GM23338 (cell line): ENCODE data around the gene CLHC1. TPM values are rescaled to one million over a fixed set of nuclear protein-coding genes. Genes with fewer than 3 reads are reported as not detected.

ENCODE experiments used
- ATAC-seq: fragments of 200-7000 bp; cut with Tn5 transposase; 3 replicates; pipeline ENCODE4 v1.9.1; 2020
- DNase-seq: peaks from one replicate; pipeline ENCODE4 v3.0.0-alpha.2; 2015; ENCODE audit warnings: low spot score
- H2AFZ ChIP-seq: fragments of 200-600 bp; sonication (generic); 2 replicates; pipeline ENCODE4 v1.8.0; 2016; ENCODE audit warnings: antibody characterized with exemption, mild to moderate bottlenecking, moderate library complexity
- H3F3A ChIP-seq: fragments of 200-600 bp; sonication (generic); replicated peaks from 2 replicates; pipeline ENCODE4 v1.8.0; 2017; ENCODE audit warnings: antibody characterized with exemption, mixed run types, low read depth
- H3K27ac ChIP-seq: fragments of 200-600 bp; sonication (generic); 2 replicates; pipeline ENCODE4 v1.6.1; 2016; ENCODE audit warnings: low read depth
- H3K27me3 ChIP-seq: fragments of 200-600 bp; sonication (generic); 2 replicates; pipeline ENCODE4 v1.8.0; 2016; ENCODE audit warnings: mild to moderate bottlenecking, mixed run types, moderate library complexity; ENCODE audit not compliant: insufficient read depth
- H3K36me3 ChIP-seq: fragments of 200-600 bp; sonication (generic); 2 replicates; pipeline ENCODE4 v1.8.0; 2016; ENCODE audit warnings: mild to moderate bottlenecking; ENCODE audit not compliant: insufficient read depth
- H3K4me1 ChIP-seq: fragments of 200-600 bp; sonication (generic); 2 replicates; pipeline ENCODE4 v1.8.0; 2016; ENCODE audit warnings: mild to moderate bottlenecking, moderate library complexity; ENCODE audit not compliant: insufficient read depth
- H3K4me2 ChIP-seq: fragments of 200-600 bp; sonication (generic); 2 replicates; pipeline ENCODE4 v1.7.1; 2017; ENCODE audit warnings: mixed run types
- H3K4me3 ChIP-seq: fragments of 200-600 bp; sonication (generic); 2 replicates; pipeline ENCODE4 v1.6.1; 2016; ENCODE audit warnings: mixed run types
- H3K79me2 ChIP-seq: fragments of 200-600 bp; sonication (generic); replicated peaks from 2 replicates; pipeline ENCODE4 v1.8.0; 2017; ENCODE audit warnings: mild to moderate bottlenecking; ENCODE audit not compliant: insufficient read depth
- H3K9me2 ChIP-seq: fragments of 200-600 bp; sonication (generic); 2 replicates; pipeline ENCODE4 v1.8.0; 2017; ENCODE audit not compliant: insufficient read depth
- H4K20me1 ChIP-seq: fragments of 200-600 bp; sonication (generic); replicated peaks from 2 replicates; pipeline ENCODE4 v1.8.0; 2017; ENCODE audit warnings: mild to moderate bottlenecking; ENCODE audit not compliant: insufficient read depth
- H3K27ac Mint-ChIP-seq: 2 replicates; pipeline ENCODE4 v1.8.0; 2020; ENCODE audit warnings: inconsistent platforms, mild to moderate bottlenecking, moderate library complexity, mixed read lengths
- H3K27me3 Mint-ChIP-seq: 3 replicates; pipeline ENCODE4 v1.8.0; 2022; ENCODE audit warnings: low read depth, mild to moderate bottlenecking, moderate library complexity, mixed read lengths, inconsistent platforms; ENCODE audit not compliant: insufficient read depth, poor library complexity
- H3K36me3 Mint-ChIP-seq: 3 replicates; pipeline ENCODE4 v1.8.0; 2021; ENCODE audit warnings: low read depth, mild to moderate bottlenecking, inconsistent platforms, moderate library complexity, mixed read lengths
- H3K4me1 Mint-ChIP-seq: 3 replicates; pipeline ENCODE4 v1.8.0; 2020; ENCODE audit warnings: mild to moderate bottlenecking, inconsistent platforms, mixed read lengths
- H3K4me3 Mint-ChIP-seq: 3 replicates; pipeline ENCODE4 v1.8.0; 2021; ENCODE audit warnings: moderate library complexity, mild to moderate bottlenecking, inconsistent platforms, mixed read lengths
- H3K9me3 Mint-ChIP-seq: 3 replicates; pipeline ENCODE4 v1.8.0; 2020; ENCODE audit warnings: moderate library complexity, mild to moderate bottlenecking, inconsistent platforms, mixed read lengths
- CTCF ChIP-seq, 2 experiments: fragments of 200-600 bp in 1 of 2; sonication (generic) in 1 of 2; conservative IDR thresholded peaks; 2 replicates each; pipeline versions ENCODE4 v1.5.1 to v1.6.1; 2016 to 2017; ENCODE audit warnings: antibody characterized with exemption in 2 of 2, low read depth in 2 of 2, mild to moderate bottlenecking in 2 of 2, moderate library complexity in 1 of 2
- ETS1 ChIP-seq: IDR thresholded peaks from 2 replicates; pipeline ENCODE4 v1.6.1; 2016; ENCODE audit warnings: antibody characterized with exemption
- EZH2phosphoT487 ChIP-seq: fragments of 200-600 bp; sonication (generic); IDR thresholded peaks from one replicate; pipeline ENCODE4 v1.8.1; 2018; ENCODE audit warnings: antibody characterized with exemption; ENCODE audit not compliant: unreplicated experiment
- JUNB ChIP-seq: IDR thresholded peaks from one replicate; pipeline ENCODE4 v1.6.1; 2016; ENCODE audit warnings: antibody characterized with exemption; ENCODE audit not compliant: unreplicated experiment
- NANOG ChIP-seq: IDR thresholded peaks from 2 replicates; pipeline ENCODE4 v1.6.1; 2016; ENCODE audit warnings: antibody characterized with exemption, borderline replicate concordance
- POLR2AphosphoS5 ChIP-seq: IDR thresholded peaks from 2 replicates; pipeline ENCODE4 v1.6.1; 2016; ENCODE audit warnings: antibody characterized with exemption, low read depth
- REST ChIP-seq: IDR thresholded peaks from one replicate; pipeline ENCODE4 v1.6.1; 2018; ENCODE audit warnings: antibody characterized with exemption; ENCODE audit not compliant: unreplicated experiment
- STAT1 ChIP-seq: IDR thresholded peaks from one replicate; pipeline ENCODE4 v1.6.1; 2016; ENCODE audit warnings: antibody characterized with exemption; ENCODE audit not compliant: unreplicated experiment
- ZNF114 ChIP-seq: fragments of 250-450 bp; sonication (Bioruptor Pico); IDR thresholded peaks from 2 replicates; pipeline ENCODE4 v1.5.0; 2020; ENCODE audit warnings: mild to moderate bottlenecking, moderate library complexity
- ZNF331 ChIP-seq: fragments of 250-450 bp; sonication (Bioruptor Pico); IDR thresholded peaks from 2 replicates; pipeline ENCODE4 v1.5.0; 2020; ENCODE audit warnings: low read depth, mild to moderate bottlenecking, moderate library complexity
- ZNF462 ChIP-seq: fragments of 250-450 bp; sonication (Bioruptor Pico); IDR thresholded peaks from 2 replicates; pipeline ENCODE4 v1.5.0; 2020; ENCODE audit warnings: mild to moderate bottlenecking, moderate library complexity
- polyA plus RNA-seq: library from polyadenylated mRNA; unstranded; fragments of >200 nt; fragmentation: Nextera tagmentation; extraction: Ambion mirVana; gene quantifications from 2 replicates; pipeline ENCODE4 v1.2.1, GENCODE V29; 2016
- total RNA-seq: library from RNA; depleted of rRNA; stranded (reverse); fragments of >200 nt; shearing (Covaris generic); gene quantifications from 2 replicates; pipeline ENCODE4 v1.2.3, GENCODE V29; 2014

The CLHC1 gene
- total and polyA plus RNA-seq, 2 experiments from 2014 or later, result 3.1 to 5.0 TPM

DNA sequence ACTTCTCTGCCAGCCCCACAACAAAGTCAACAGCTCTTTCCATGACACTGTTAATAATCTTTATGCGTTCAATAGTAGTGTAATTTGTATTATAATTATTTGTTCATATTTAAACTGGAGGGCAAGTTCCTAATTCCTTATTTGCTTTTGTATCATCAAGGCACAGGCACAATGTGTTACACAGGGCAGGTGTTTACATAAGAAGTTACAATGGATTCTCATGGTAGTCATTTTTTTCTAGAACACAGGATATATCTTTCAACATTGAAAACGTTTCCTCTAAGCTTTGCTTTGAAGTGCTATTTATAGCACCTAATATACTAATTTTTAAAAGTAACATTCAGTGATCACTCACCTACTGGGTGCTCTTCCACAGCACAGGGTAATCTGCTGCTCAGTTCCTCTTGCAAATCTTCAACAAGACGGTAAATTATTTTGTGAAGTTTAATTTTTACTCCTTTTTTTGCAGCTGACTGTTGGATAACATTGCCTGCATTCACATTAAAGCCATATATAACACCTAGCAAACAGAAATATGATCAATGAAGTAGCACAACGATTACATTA, 7.6 kb upstream of the CLHC1 start:
- no peak overlapping the region for H3K4me3 ChIP-seq
- H3K79me2 ChIP-seq, result no peaks in the 10 kb centered on the region; the same call in 1 of the 2 replicates
- no peak overlapping the region for H3K27ac Mint-ChIP-seq
- no peak overlapping the region for H3K4me3 Mint-ChIP-seq
- TF ChIP-seq ETS1, result no peak
- no peak for TF ChIP-seq REST
- no peak for TF ChIP-seq ZNF114
- TF ChIP-seq CTCF (conservative IDR thresholded peaks at IDR 0.05; ENCODE audit: low read depth in 2 of 2), result no peak
- TF ChIP-seq EZH2phosphoT487, result no peak
- no peak for TF ChIP-seq ZNF331 (CRISPR knock-in tag)
- TF ChIP-seq ZNF462 (CRISPR knock-in tag), result no peak
- TF ChIP-seq JUNB, result no peak
- no peak for TF ChIP-seq NANOG
- TF ChIP-seq STAT1, result no peak
- no peak for TF ChIP-seq POLR2AphosphoS5
- no peaks in the 10 kb centered on the region for H3K4me1 Mint-ChIP-seq
- no peaks in the 10 kb centered on the region for H3K9me2 ChIP-seq
- peaks cover 28% of the 10 kb centered on the region for H3F3A ChIP-seq
- H3K27ac ChIP-seq, result no peak overlapping the region
- H3K27me3 Mint-ChIP-seq, result peaks cover 2% of the 10 kb centered on the region
- peaks cover 38% of the 10 kb centered on the region for H3K36me3 Mint-ChIP-seq
- peaks cover 9% of the 10 kb centered on the region; the same call in 1 of the 2 replicates for H4K20me1 ChIP-seq
- ATAC-seq (no peak), DNase-seq (no peak)
- no peak overlapping the region for H2AFZ ChIP-seq
- no peak overlapping the region for H3K4me2 ChIP-seq
- H3K27me3 ChIP-seq, result no peaks in the 10 kb centered on the region
- peaks cover under 1% of the 10 kb centered on the region; the same call in 1 of the 2 replicates for H3K4me1 ChIP-seq
- H3K9me3 Mint-ChIP-seq, result no peaks in the 10 kb centered on the region
- peaks cover 32% of the 10 kb centered on the region for H3K36me3 ChIP-seq
